DLD1 (cell line): ENCODE measurements around the gene POLD3.

Experiments used
- in situ Hi-C: cut with HindIII; loops from 2 replicates; pipeline ENCODE4 v1.10.0; 2017; ENCODE audit warnings: low sequenced_read_pairs

POLD3 gene, protein sequence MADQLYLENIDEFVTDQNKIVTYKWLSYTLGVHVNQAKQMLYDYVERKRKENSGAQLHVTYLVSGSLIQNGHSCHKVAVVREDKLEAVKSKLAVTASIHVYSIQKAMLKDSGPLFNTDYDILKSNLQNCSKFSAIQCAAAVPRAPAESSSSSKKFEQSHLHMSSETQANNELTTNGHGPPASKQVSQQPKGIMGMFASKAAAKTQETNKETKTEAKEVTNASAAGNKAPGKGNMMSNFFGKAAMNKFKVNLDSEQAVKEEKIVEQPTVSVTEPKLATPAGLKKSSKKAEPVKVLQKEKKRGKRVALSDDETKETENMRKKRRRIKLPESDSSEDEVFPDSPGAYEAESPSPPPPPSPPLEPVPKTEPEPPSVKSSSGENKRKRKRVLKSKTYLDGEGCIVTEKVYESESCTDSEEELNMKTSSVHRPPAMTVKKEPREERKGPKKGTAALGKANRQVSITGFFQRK

DNA sequence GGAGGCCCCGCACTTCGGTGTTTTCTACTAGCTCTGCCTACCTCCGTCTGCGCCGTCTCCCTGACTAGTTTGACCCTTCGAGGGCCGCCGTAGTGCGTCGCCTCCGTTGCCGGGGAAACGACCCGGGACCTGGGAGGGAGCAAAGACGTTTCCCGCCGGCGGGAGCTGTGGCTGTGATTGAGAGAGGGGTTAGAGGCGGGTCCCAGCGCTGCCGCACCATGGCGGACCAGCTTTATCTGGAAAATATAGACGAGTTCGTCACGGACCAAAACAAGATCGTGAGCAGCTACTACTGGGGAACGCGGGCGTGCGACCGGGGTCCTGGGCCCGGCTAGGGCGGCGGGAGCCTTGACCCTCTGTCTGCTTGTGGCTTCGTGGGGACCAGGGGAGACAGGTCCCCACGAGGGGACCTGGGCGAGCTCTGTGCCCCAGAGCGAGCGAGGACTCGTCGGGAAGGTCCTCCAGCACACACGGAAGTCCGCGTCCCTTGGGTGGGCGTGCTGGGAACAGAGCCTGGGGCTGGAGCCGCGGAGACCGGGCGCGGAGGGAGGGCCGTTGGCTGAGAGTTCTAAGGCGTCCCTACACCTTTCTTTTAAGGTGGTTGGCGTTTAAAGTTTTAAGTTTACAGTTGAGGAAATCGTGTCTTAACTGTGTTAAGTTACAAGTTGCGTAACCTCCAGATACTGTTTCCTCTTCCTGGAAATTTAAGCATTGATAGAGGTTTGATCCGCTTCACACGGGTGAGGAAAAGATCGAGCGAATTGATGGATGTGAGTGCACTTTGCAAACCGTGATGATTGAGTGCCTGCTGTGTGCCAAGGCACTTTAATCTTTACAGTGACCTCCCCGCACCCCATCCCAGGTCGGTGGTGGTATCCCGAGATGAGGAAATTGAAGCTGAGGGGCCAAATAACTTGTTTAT is at the start of gene POLD3:
TSS of gene POLD3 (plus strand) at position 142 of the 922 bp plus-strand sequence. CDS start at position 219, 77 bp downstream.
- in situ Hi-C loops = no loop called here

DNA sequence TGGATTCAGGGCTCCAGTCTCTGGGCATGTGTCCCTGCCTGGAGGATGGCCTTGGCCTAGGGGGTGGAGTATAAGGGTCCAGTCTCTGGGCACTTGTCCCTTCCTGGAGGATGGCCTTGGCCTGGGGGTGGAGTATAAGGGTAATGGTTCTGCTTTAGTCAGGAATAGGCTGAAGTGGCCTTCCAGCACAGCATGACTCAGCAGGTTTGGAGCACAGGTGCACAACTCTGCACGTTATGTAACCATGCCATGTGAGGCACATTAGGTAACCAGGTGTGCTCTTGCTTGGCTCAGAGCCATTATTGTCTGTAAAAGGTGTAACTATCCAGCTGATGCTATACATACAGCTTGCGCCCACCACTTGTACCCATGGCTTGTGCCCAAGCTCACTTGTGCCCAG is 48.4 kb upstream of the POLD3 start:
- in situ Hi-C loops = no loop called here

DNA sequence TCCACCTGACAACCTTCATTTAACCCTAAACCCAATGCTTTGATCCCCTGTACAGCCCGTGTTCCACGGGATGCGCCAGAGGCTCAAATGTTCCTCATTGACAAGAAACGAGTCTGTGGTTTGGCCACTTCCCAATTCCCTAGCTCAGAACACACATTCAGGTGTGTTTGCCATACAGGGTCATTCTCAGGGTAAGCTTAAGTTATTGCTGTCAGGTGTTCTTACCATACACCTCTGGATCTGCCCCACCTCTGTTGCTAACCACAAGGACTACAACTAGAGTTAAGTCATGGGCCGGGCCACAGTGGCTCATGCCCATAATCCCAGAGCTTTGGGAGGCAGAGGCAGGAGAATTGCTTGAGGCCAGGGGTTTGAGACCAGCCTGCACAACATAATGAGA is 45.6 kb upstream of the POLD3 start:
- in situ Hi-C loops = no loop called here

DNA sequence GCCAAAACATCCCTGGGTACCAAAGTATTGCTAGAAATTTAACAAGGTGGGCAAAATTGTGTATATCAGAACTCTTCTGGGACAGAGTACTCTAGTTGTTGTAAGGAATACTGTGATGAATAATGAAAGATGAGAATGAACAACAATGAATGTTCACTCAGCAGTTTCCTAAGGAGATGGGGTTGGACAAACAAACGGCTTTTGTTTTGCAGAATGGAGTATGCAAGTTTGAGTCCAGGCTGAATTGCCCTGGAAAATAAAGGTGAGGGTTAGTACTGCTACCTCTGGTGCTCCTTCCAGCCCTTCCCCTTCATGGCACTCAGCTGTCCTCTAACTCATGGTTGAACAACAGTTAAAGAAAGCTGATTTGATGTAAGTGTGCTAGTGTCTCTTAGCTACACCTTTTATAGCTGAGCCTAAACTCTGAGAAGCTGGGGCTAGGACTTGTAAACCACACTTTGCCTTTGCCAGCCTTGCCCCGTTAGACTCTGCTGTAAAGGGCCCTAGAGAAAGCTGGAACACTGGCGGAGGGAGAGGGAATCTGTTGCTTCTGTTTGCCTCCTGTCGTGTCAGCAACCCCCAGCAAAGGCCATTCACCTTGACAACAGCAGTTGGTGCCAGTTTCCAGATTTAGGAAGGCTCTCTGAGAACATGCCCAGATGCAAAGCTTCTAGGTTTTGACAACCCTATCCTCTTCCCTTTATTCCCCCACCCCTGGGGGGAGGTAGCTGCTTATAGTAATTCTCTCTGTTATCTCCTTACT is 41.2 kb upstream of the POLD3 start:
- in situ Hi-C loops = loop anchor here (10.0 to 25.0 kb wide), 2 partner anchors 64 to 289 kb away; no protein-coding TSS in a partner anchor

DNA sequence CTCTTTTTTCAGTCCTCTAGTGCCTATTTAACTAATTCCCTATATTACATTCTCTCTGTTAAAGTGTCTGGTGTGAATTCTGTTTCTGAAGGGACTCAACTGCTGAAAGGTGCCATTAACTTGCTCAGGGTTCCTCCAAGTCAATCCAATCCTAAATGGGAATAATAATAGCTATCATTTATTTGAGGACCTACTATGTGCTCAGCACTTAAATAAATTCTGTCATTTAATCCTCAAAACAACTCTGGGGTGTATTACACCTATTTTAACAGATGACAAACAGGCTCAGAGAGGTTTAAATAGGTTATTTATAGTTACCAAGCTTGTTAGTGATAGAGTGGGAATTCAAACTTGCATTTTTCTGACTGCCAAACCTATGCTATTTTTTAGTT is 40.6 kb upstream of the POLD3 start:
- in situ Hi-C loops = loop anchor here (10.0 to 25.0 kb wide), 2 partner anchors 63 to 289 kb away; no protein-coding TSS in a partner anchor

DNA sequence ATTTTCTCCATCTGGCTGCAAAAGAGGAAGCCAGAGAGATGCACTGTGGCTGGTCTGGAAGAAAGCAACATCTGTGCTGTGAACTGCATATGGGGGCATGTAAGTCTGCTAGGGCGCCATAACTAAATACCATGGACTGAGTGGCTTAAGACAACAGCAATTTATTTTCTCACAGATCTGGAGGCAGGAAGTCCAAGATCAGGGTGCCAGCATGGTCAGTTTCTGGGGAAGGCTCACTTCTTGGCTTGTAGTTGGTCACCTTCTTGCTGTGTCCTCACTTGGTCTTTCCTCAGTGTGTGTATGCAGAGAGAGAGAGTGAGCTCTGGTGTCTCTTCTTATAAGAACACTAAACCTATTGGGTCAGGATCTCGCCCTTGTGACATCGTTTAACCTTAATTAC is 34.9 kb upstream of the POLD3 start:
- in situ Hi-C loops = loop anchor here (5.0 to 25.0 kb wide), 3 partner anchors 57 to 295 kb away; no protein-coding TSS in a partner anchor

DNA sequence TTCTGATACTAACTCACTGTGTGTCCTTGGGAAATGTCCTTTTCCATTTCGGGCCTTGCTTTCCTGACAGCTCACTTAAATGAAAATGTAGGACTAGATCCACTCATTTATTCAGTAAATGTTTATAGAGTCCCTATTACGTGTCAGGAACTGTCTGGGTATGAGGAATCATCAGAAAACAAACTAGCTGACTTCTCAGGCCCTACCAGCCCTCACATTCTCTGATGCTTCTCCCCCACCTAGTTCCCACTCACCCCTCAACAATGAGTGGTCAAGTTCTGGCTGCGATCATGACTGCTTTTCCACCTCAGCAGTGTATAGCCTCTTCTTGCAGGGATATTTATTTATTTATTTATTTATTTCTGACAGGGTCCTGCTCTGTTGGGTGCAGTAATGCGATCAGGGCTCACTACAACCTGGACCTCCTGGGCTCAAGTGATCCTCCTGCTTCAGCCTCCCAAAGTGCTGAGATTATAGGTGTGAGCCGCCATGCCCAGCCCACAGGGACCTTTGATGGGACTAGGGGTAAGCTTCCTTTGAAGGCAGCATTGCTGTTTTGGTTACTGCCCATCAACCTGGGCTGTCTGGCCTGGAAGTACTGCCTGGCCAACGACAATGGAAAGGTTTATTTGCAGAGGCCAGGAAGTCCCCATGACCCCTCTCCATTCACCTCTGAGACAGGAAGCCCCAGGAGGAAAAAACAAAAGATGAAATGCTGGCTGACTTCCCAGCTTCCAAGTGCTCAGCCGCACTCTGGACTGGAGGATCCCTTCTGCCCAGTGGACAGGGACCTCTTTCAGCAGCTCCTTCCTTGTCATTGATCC is 33.1 kb upstream of the POLD3 start:
- in situ Hi-C loops = loop anchor here (5.0 to 25.0 kb wide), 3 partner anchors 55 to 297 kb away; no protein-coding TSS in a partner anchor

DNA sequence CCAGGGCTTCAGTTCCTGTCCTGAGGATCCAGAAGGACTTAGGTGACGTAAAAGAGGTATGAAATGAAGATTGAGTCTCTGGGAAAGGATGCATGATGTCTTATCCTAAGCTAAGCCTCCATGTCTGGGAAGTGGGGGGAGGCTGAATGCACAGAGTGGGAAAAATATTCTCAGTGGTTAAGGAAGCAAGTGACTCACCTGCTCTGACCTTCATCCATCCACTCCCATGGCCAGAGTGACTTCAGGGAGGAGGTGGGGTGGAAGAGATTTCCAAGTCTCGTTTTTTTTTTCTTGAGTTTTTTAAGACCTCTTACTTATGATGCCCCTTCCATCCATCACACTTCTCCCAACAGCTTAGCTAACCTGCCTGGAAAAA is 32.5 kb upstream of the POLD3 start:
- in situ Hi-C loops = loop anchor here (5.0 to 25.0 kb wide), 3 partner anchors 55 to 298 kb away; no protein-coding TSS in a partner anchor

DNA sequence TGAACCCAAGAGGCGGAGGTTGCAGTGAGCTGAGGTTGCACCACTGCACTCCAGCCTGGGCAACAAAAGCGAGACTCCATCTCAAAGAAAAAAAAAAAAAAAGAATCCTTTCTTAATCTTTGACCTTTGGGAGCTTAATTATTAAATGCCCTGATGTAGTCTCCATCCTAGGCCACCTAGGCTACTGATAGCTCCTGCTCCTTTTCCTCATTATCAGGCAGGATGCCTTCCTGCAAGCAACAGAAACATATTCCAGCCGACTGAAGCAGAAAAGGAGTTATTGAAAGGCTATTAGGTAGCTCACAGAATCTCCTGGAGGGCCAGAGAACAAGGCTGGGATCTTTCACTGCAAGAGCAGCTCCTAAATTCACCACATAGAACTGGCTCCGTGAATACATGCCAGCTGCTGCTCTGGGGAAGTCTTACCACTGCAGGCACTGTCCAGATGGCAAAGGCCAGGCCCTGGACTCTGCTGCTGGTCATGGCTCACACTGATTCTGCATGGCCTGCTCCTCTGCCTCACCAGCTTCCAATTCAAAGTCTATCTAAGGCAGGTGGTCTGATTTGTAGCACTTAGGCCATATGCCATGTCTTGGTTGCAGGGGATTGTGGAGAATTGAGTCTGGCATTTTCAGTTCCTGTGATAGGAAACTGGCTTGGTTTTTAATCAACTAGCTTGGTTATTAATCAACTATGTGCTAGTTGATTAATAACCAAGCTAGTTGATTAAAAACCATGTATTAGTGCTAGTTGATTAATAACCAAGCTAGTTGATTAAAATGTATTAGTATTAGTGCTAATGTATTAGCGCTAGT is 26.0 kb upstream of the POLD3 start:
- in situ Hi-C loops = loop anchor here (25.0 kb wide), 1 partner anchor 304 kb away; no protein-coding TSS in a partner anchor

DNA sequence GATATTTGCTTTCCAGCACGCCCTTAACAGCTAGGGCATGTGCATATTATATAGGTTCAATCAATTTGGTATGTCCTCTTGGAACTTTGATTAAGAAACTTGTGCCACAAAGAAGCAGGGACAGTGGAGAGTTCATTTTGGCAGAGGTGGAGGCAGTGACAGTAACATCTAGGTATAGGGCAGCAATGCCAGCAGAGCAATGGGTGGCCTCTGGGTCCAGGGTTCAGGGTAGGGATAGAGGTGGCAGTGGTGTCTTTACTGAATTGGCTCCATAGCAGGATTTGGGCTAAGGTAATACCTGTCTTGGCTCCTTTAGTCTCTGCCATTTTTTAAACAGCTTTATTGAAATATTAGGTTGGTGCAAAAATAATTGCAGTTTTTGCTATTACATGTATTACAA is 24.4 kb upstream of the POLD3 start:
- in situ Hi-C loops = loop anchor here (25.0 kb wide), 1 partner anchor 306 kb away; no protein-coding TSS in a partner anchor

DNA sequence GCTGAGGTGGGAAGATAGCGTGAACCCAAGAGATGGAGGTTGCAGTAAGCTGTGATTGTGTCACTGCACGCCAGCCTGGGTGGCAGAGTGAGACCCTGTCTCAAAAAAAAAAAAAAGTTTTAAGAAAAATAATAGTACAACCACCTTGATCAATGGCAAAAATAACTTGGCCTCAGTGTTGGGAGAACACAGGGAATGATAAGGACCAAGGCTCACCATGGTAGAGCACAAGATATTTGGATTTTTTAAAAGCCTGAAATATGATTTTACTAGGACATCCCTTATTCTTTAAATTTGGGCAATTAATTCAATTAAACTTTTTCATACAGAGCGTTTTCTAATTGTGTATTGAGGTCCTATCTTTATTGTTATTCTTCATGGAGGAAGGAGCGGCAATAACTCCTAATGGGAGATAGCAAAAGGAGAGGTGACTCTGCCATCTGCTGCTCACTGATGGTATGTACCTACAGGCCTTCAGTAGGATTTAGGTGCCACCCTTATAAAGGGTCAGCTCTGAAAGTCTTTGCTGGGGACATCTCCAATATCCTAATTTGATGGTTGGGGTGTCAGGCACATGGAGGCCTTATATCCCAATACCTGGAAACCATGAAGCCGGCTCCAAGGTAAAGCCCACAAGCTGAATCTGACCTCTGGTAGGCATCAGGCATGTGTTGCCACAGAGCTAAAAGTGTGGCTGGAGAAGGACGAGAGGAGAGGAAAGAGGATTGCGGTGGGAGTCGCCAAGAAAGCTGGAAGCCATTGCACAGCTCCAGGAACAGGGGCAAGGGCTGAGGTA is 21.9 kb upstream of the POLD3 start:
- in situ Hi-C loops = loop anchor here (25.0 kb wide), 1 partner anchor 308 kb away; no protein-coding TSS in a partner anchor

DNA sequence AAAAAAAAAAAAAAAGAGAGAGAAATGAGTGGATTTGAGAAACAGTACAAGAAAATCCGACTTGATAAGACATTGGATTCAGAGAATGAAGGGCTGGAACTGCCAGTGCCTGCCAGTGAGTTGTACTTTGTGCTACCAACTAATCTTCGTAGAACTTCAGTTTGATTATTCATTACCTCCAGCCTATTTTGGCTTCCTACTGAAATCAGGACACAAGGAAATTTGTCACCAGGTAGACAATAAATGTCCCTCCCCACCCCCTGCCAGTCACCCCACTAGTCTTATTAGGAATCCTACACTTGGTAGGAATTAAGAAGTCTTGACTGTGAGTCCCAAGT is 21.4 kb upstream of the POLD3 start:
- in situ Hi-C loops = loop anchor here (25.0 kb wide), 1 partner anchor 309 kb away; no protein-coding TSS in a partner anchor

DNA sequence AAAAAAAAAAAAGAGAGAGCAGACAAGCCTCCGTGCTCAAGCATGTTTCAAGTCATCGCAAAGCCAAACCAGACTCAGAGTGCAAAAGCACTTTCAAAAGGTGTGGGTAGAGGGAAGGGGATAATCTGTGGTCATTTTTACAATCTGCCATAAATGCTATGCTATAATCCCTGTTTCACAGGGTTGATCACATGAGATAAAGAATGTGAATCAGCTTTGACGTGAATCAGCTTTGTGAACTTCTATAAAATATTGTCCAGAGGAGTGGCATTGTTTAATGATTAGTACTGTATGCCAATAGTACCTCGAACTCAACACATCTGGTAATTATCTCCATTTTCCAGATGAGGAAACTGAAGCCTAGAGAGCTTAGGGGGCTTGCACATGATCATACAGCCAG is 20.0 kb upstream of the POLD3 start:
- in situ Hi-C loops = loop anchor here (25.0 kb wide), 1 partner anchor 310 kb away; no protein-coding TSS in a partner anchor

DNA sequence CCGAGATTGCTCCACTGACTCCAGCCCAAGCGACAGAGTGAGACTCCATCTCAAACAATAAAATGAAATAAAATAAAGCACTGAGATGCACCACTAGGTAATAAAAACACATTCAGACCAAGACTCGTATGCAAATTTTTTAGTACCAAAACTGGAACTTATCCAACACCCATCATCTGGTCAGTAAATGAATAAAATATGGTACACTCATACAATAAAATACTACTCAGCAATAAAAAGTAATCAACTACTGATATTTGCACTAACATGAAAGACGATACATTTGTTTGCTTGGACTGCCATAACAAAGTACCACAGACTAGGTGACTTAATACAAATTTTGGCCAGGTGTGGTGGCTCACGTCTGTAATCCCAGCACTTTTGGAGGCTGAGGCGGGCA is 17.8 kb upstream of the POLD3 start:
- in situ Hi-C loops = loop anchor here (25.0 kb wide), 1 partner anchor 312 kb away; no protein-coding TSS in a partner anchor

DNA sequence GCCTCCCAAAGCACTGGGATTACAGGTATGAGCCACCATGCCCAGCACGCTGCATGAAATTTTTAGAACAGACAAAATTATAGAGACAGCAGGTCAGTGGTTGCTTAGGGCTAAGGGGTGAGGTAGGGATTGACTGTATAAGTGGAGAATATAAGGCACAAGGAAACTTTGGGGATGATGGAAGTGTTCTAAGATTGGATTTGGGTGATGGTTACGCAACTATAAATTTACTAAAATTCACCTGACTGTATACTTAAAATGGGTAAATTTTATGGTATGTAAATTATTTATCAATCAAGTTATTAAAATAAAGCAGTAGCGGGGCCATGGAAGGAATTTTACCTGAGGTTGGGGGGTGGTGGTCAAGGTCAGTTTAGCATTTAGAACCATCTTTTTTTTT is 16.4 kb upstream of the POLD3 start:
- in situ Hi-C loops = no loop called here

DNA sequence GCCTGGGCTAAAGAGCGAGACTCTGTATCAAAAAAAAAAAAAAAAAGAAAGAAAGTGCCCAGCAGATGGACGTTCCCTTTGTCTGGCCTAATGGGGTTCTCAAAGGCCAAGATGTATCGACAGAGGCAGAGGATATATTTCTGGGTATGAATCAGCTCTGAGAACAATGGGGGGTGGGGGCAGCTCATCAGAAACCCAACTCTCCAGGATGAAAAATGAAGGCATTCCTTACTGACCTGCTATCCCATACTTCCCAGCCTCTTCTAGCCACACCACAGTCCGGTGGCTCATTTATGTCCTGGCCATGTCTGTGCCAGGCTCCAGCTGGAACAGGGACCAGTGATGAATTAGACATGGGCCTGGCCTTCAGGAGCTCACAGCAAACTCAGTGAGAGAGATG is 15.2 kb upstream of the POLD3 start:
- in situ Hi-C loops = no loop called here

DNA sequence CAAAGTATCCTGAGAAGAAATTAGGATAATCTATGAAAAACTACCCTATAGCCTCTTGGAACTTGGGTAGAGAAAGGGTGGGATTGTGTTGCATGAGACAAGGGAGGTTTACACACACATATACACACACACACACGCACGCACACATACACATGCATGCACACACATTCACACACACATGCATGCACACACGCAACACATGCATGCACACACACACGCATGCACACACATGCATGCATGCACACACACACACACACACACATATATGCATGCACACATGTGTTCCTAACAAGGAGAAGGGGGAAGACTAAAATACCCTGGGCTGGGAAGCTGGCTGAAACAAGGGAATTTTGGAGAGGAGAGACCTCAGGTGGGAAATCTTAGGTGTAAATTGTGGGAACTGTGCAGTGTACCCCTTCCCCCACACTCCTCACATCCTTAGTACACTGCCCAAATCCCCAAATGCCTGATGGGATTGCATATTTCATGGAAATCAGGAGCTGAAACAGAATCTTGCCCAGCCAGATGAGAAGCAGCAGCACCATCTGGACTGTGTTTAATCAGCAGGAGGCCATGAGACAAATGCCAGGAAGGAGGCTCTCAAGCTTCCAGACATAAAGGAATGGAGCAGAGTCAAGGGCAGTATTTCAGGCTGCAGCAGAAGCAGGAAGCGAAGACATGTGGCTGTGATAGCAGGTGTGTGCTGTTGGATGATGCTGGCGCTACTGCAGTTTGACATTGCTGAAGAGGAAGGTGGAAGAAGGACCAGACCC is 14.6 kb upstream of the POLD3 start:
- in situ Hi-C loops = no loop called here
